ENCODE results near the gene ADAM8.
"Not testable (repeated sequence)": the region's sequence is repeated elsewhere in the genome, so short reads cannot be mapped to it uniquely, and the experiment has no call there.

The ADAM8 gene

DNA sequence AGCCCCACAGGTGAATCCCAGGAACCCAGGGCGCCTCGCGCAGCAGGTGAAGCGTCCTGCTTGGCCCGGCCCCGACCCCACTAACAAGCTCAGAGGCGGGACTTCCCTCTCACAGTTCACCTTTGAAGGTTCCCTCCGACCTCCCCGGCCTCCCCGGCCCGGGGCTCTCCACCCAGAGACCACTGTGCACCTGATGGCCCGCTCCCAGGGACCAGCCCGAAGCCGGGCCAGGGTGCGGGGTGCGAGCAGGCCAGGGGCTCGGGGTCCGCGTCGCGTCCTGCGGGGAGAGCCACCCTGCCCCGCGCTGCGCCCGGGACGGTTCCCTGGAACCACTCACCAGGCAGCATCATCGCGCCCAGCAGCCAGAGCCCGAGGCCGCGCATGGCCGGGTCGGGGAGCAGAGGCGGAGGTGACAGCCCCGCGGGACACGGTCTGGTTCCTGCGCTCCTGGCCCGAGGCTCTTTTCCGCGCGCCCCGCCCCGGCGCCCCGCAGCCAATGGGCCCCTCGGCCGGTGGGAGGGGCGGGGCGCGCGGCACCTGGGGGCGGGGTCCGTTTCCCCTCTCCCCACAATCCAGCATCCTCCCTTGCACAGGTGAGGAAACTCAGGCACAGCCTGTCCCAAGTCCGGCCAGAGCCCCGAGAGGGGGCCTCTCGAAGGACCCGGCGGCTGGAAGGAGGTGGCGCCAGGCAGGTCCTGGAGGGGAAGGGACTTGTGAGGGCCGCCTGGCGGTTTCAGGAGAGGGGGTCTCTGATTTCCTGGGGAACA is at the start of gene ADAM8:
ADAM8 (minus strand) TSS at position 434 of the 767 bp plus-strand sequence; CDS start at position 383, 51 bp downstream.
- no peak for DNase-seq

DNA sequence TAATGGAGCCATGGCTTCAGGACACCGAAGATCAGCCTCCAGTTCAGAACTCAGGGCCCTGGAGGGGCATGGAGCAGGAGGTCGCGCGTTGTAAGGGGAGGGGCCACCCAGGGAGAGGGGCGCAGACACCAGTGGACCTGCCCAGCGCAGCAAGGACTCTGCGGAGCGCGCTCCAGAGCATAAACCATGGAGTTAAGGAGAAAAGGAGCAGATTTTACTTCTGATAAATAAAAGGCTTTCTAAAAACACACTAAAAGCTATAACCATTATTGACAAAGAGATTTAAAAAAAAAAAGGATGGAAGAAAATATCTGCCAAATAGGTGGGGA is 49.5 kb upstream of the ADAM8 start:
- peak in 1 of 51 donors; percentile 7 for DNase-seq

DNA sequence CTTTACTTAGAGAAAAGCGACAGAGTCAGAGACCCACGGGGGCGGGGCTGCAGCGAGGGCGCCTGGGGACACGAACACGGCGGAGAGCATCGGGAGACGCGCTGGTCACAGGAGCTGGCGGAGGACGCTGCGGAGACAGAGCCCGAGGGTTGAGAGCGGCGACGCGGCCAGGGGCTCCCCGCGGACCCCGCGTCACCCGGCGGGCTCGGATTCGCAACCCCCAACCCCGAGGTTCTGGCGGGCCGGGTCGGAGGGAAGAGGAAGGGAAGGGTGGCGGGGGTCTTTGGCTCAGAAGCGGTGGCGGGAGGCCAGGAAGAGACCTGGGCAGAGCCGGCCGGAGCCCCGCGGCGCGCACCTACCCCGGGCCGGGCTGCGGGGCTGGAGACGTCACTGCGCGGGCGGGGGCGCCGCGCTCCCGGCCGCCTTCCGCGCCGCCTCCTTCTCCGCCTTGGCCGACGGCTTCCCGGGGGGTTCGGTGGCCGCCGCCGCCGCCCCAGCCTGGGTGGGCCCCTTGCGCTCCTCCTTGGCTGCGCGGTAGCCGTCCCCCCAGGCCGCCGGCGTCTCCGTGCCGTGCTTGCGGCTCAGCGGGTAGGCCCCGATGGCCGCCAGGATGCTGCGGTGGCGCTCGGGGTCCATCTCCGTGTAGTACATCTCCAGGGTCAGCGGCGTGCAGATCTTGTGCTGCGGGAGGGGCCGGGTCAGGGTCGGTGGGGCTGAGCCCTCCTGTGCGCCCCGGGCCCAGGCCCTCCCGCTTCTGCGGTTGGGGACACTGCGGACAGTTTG is 49.0 kb upstream of the ADAM8 start:
- peak in 2 of 51 donors; percentile 20 to 34 for DNase-seq

DNA sequence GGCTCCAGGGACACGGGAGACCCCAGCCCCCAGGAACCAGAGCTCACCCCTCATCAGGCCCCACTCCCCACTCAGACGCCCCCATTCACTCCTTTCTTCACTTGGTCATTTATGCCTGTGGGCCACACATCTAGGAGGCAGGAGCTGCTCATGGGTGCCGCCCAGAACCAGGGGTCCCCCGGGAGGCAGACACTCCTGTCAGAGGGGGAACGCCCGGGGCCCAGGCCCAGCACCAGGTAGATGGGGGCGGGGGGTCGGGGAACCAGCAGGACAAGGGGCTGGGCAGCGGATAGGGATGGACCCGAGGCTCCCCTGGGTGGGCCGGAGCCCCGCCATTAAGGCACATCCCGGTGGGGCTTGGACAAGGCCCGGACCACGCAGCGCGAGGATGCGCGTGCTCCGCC is 48.2 kb upstream of the ADAM8 start:
- DNase-seq, result no peak

DNA sequence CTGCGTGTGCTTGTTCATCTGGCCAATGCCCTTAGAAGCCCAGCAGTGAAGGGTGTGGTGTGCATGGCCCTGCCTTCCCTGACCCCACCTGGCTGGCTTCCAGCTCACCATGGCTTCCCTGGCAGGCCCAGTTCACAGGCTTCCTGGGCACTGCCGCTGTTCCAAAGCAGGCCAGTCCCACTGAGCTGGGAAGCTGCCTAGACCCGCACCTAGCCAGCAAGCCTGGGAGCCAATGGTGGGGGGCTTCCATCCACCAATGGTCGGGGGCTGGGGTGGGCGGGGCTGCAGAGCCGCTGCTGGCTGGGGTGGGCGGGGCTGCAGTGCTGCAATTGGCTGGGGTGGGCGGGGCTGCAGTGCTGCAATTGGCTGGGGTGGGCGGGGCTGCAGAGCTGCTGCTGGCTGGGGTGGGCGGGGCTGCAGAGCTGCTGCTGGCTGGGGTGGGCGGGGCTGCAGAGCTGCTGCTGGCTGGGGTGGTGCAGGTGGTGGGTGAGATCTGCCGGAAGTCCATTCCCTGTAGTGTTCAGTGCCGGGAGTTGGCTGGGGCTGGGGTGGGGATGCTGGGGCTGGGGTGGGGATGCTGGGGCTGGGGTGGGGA is 47.6 kb upstream of the ADAM8 start:
- peak in 18 of 51 donors; percentile 28 to 73 (median 48) for DNase-seq

DNA sequence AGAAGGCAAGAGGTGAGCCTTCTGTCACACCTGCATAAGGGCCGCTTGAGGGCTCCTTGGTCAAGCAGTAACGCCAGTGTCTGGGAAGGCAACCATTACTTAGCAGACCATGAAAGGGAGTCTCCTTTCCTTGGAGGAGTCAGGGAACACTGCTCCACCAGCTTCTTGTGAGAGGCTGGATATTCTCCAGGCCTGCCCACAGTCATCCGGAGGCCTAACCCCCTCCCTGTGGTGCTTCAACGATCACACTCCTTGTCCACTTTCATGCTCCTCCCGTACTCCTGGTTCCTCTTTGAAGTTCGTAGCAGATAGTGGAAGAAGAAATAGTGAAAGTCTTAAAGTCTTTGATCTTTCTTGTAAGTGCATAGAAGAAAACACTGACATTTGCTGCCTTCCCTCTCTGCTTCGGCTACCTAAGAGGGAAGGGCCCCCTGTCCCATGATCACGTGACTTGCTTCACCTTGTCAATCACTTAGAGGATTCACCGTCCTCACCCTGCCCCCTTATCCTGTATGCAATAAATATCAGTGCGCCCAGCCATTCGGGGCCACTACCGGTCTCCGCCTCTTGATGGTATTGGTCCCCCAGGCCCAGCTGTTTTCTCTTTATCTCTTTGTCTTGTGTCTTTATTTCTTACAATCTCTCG is 45.5 kb upstream of the ADAM8 start:
- not testable (repeated sequence) for DNase-seq

DNA sequence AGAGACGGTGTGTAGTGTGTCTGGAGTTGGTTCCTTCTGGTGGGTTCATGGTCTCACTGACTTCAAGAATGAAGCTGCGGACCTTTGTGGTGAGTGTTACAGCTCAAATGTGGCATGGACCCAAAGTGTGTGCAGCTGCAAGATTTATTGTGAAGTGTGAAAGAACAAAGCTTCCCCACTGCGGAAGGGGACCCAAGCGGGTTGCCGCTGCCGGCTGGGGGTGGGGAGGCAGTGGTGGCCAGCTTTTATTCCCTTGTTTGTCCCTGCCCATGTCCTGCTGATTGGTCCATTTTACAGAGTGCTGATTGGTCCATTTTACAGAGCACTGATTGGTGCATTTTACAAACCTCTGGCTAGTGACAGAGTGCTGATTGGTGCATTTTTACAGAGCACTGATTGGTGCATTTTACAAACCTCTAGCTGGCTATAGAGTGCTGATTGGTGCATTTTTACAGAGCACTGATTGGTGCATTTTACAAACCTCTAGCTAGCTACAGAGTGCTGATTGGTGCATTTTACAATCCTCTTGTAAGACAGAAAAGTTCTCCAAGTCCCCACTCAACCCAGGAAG is 44.3 kb upstream of the ADAM8 start:
- DNase-seq, result not testable (repeated sequence)

DNA sequence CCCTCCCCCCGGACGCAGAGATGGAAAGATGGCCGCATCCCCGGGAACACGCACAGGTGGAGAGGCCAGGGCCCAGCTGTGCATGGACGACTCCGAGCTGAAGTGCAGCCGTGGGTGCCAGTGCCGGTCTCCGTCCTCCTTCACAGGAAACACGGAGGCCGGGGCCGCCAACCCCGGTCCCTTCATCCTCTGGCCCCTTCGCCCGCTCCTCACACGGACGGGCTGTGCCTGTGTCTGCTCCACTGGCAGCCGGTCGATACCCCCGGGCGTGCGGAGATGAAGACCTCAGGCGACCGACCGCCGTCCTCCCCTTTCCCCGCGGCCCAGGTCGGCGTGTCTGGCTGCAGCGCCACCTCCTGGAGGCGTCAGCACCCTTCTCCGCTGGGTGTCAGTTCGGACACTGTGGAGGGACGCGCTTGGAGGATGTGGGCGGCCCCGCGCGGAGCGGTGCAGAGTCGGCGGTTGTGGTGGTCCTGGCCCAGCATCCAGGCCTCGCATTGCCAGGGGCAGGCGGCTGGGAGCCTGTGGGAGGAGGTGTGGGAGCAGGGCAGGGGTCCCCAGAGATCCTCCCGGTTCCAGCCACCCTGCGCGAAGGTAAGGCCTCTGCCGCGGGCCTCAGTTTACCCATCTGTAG is 41.9 kb upstream of the ADAM8 start:
- peak in 27 of 51 donors; percentile 9 to 73 (median 40) for DNase-seq

DNA sequence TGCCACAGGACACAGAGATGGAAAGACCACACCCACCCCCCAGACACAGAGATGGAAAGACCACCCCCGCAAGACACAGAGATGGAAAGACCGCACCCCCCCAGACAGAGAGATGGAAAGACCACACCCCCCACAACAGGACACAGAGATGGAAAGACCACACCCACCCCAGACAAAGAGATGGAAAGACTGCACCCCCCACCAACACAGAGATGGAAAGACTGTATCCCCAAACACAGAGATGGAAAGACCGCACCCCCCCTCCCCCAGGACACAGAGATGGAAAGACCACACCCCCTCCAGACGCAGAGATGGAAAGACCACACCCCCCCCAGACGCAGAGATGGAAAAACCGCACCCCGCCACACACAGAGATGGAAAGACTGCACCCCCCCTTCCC is 40.1 kb upstream of the ADAM8 start:
- no peak for DNase-seq

DNA sequence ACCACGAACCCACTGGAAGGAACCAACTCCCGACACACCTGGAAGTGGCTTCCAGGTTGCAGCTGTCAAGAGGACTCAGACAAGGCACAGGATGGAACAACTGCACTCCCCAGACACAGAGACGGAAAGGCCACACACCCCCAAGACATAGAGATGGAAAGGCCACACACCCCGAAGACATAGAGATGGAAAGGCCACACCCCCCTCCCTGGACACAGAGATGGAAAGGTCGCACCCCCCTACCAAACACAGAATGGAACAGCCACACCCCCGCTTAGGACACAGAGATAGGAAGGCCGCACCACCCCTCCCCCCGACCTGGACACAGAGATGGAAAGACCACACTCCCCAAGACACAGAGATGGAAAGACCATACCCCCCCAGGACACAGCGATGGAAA is 39.6 kb upstream of the ADAM8 start:
- no peak for DNase-seq

DNA sequence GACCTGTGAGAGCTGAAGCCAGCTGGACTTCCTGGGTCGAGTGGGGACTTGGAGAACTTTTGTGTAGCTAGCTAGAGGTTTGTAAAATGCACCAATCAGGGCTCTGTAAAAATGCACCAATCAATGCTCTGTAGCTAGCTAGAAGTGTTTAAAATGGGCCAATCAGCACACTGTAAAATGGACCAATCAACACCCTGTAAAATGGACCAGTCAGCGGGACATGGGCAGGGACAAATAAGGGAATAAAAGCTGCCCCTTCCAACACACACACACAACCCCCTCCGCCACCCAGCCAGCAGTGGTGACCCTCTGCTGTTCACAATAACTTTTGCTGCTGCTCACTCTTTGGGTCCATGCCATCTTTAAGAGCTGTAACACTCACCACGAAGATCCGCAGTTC is 39.2 kb upstream of the ADAM8 start:
- DNase-seq, result no peak

DNA sequence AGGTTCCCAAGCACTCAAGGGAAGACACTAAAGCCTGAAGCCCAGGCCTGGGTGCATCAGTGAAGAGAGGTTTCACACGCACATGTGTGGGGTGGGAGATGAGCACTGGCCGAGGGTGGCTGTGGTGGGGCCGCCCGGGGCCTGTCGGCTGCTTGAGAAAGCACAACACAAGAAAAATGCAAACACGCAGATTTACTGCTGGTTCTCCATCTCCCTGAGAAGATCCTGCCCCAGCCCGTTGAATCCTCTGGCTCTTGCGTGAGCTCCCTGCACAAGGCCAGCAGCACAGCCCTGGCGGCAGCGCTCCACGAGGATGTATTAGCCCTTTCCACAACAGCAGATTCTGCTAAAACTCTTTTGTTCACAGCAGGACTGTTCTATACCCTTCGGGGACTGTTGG is 38.2 kb upstream of the ADAM8 start:
- DNase-seq, result no peak

DNA sequence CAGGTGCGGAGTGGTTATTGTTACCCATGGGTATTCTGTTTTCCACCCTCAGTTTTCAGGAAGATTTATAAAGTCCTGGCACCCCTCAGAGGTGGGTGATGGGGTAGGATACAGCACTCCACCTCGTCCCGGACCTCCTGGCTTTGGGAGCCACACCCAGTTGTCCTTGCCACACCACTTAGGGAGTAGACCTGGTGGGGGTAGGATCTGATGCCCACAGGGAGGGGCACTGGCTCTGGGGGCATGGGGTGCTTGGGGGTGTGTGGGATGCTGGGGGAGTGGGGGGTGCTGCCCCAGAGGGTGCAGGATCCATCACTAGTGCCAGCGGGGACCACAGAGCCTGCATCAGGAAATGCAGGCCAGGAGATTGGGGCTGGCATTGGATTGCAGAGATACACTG is 36.5 kb upstream of the ADAM8 start:
- DNase-seq, result no peak

DNA sequence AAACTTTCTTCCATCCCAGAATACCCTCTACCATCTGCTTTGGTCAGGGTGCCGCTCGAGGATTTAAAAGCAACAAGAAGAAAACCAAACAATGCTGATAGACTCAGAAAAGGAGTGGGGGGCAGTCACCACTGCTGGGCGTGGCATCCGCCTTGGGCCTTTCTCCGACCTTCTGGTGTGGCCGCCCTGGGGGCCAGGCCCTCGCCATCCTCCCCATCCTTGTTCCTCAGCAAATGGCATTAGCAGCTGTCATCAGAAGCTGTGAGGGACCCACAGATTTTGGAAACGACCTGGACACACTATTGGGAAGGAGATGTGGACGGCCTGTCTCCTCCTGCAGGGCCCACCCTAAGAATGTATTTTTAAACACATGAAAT is 36.1 kb upstream of the ADAM8 start:
- no peak for DNase-seq

DNA sequence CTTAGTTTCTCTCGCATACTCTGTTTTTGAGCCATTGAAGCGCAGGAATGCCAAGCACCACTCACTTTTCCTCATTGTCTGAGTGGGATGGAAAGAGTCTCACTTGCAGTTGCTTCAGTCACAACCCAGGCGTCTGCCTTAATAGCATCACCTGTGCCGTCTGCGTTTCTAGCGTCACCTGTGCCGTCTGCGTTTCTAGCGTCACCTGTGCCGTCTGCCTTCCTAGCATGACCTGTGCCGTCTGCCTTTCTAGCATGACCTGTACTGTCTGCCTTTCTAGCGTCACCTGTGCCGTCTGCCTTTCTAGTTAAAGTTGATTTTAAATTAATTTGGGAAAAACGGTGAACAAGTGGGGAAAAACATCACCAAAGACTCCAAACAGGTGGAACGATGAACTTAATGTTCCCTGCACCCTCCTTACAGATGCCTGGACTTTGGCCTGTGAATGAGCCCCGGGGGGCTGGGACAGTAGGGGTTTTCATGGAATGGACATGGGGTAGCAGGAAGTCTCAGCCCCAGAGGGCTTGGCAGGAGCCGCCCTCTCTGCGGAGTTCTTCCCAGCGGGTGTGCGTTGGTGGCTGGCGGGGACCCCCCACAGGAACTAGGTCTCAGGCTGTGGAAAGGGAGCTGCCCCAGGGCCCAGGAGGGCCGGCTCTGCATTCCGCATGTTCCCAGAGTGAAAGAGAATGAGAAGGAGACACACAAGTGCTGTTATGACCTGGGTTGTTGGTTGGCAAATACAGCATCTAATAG is 35.5 kb upstream of the ADAM8 start:
- DNase-seq, result no peak

DNA sequence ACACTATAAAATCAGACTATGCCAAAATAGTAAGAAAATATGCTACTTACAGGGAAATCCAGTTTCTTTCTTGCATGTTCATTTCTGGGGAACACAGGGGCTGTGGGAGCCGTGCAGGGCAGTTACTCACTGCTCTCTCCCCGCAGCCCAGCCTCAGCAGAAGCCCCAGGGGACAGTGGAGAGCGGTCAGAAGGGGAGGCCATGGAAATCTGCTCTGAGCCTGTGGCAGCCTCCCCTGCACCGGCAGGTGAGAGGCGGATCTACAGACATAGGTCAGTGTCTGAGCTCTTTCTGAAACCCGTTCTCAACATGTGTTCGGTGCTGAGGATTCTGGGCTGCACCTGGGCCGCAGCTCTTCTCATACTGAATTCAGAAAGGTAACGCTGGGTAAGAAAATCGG is 34.9 kb upstream of the ADAM8 start:
- no peak for DNase-seq

DNA sequence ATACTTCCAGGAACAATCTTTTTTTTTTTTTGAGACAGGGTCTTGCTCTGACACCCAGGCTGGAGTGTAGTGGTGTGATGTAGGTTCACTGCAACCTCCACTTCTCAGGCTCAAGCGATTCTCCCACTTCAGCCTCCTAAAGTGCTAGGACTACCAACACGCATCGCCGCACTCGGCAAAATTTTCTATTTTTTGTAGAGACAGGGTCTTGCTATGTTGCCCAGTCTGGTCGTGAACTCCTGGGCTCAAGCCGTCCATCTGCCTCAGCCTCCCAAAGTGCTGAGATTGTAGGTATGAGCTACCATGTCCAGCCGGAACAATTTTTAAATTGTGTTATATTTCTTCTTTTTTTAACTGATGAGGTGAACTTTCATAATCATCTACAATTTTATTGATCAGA is 34.1 kb upstream of the ADAM8 start:
- no peak for DNase-seq

DNA sequence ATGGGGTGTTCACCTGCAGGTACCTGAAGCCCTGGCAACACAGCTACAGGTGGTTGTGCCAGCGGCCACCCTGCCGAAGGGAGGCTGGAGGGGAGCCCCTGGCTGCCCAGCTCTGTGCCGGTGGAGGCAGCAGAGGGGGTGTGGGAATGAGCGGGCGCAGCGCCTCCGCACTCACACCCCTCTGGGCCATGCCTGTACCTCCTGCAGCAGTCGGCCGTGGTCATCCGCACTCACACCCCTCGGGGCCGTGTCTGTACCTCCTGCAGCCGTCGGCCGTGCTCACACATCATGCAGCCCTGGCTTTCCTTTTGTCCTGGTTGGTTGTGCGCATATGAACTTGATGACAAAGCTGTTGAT is 33.7 kb upstream of the ADAM8 start:
- no peak for DNase-seq

DNA sequence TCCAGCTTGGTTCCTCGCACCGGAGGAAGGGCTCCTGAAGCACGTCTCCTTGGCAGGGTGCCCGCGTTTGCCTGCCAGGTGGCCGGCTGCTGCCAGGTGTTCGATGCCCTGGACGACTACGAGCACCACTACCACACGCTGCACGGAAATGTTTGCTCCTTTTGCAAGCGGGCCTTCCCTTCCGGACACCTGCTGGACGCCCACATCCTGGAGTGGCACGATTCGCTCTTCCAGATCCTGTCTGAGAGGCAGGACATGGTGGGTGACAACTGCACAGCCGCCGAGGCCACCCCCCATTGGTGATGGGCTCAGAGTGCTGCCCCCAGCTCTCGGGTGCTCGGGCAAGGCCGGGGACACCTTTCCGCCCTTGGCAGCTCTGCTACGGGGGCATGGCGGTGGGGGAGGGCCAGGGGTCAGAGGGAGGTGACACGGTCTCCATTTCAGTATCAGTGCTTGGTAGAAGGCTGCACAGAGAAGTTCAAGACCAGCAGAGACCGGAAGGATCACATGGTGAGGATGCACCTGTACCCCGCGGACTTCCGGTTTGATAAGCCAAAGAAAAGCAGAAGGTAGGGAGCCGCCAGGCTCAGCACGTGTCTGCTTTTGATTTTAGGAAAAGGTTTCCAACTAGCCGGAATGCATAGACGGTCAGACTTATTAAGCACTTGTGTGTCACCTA is 33.2 kb upstream of the ADAM8 start:
- DNase-seq, result no peak

DNA sequence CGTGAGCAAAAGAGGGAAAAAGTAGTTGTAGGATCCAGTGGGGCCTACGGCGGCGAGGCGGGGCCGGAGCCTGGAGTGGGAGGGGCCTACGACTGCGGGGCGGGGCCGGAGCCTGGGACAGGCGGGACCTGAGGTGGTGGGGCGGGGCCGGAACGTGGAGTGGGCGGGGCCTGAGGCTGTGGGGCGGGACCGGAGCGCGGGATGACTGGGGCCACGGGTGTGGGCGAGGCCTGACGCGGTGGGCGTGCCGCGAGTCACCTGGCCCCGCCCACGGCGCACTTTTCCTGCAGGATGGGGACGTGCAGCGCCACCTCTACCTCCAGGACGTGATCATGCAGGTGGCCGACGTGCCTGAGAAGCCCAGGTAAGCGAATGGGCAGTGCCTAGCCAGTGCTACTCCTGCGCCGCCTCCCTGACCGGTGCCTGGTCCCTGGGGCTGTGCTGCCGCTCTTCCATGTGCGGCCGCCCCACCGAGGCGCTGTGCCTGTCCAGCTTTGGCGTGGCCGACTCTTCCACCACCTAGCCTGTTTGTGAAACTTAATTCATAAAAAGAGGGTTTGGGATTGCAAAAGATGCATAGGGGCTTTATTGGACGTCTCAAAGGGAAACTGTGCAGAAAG is 32.5 kb upstream of the ADAM8 start:
- peak in 47 of 51 donors; percentile 60 to 96 (median 87) for DNase-seq

Data from hypothalamus (tissue), 51 donors.